GM18951 (cell line): ENCODE results near the gene KCND2.

ENCODE experiments used
- POLR2A ChIP-seq: IDR thresholded peaks from 4 replicates; pipeline ENCODE4 v1.6.1; 2011; ENCODE audit warnings: mild to moderate bottlenecking; ENCODE audit not compliant: insufficient read length, insufficient read depth; ENCODE audit errors: extremely low read depth
- in situ Hi-C: fragments of 300-500 bp; cut with MboI; formaldehyde crosslinking; loops from one replicate; pipeline ENCODE4 v1.12.0; 2022; ENCODE audit warnings: low sequenced_read_pairs, mixed read lengths, inconsistent platforms; ENCODE audit not compliant: unreplicated experiment

KCND2 gene

DNA sequence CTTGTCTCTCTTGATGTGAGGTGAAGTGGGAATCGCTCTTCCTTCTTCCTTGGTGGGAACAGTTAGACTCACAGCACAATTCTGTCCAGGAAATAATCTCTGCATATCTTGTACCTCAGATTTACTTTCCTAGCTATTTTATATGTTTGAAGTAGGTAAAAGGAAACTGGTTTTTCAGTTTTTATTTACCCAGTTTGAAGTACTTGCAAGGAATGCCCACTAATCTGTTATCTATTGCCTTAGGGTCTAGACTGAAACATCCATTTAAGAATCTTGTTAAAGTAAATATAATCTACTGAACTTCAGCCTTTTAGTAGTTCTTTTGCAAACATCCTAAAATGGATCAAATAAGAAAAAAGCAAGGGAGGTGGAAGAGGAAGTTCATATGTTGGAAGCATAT is 229.8 kb downstream of the KCND2 start:
- TF ChIP-seq POLR2A = no peak
- in situ Hi-C loops = no loop called here

GRCh38 chr7:120504386-120504785 is 231.4 kb downstream of the KCND2 start:
- no peak for TF ChIP-seq POLR2A
- in situ Hi-C loops = no loop called here

DNA sequence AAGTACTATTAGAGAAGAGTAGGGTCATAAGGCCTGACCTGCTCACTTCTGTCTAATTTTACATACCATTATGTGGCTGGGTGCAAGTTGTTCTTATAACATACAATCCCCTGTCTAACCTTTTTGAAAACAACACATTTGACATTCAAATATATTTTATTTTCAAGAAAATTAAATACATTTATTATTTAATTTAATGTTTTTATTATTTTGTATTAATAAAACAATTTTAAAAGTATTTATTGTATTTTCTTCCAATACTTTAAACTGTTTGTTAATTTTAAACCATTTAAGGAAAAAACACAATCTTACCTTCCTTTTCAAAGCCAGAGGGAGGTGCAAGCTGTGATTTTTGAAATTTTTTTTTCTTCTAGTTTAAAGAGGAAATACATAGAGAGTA is 232.8 kb downstream of the KCND2 start:
- in situ Hi-C loops = no loop called here
- no peak for TF ChIP-seq POLR2A

DNA sequence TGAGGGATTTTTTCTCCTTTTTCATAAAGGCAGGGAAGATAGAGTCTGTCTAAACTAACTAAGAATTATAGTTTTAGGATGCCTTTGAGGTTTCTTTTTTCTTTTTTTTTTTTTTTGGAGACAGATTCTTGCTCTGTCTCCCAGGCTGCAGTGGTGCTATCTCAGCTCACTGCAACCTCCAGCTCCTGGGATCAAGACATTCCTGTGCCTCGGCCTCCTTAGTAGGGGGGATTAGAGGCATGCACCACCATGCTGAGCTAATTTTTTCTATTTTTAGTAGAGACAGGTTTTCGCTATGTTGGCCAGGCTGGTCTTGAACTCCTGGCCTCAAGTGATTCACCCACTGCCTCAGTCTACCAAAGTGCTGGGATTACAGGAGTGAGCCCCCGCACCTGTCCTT is 239.7 kb downstream of the KCND2 start:
- TF ChIP-seq POLR2A = no peak

DNA sequence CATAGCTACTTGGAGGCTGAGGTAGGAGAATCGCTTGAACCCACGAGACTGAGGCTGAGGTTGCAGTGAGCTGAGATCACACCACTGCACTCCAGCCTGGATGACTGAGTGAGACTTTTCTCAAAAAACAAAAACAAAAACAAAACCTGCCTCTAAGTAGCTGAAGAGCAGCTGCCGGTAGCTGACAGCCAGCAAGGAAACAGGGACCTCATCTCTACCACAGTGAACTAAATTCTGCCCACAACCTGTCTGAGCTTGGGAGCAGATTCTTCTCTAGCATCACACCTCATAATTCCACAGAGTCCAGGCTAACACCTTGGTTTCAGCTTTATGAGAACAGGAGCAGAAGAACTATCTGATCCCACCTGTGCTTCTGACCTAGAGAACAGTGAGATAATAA is 246.2 kb downstream of the KCND2 start:
- TF ChIP-seq POLR2A = no peak
- in situ Hi-C loops = no loop called here

More for the DNA sequence above, 239.7 kb downstream of the KCND2 start:
- in situ Hi-C loops = no loop called here

DNA sequence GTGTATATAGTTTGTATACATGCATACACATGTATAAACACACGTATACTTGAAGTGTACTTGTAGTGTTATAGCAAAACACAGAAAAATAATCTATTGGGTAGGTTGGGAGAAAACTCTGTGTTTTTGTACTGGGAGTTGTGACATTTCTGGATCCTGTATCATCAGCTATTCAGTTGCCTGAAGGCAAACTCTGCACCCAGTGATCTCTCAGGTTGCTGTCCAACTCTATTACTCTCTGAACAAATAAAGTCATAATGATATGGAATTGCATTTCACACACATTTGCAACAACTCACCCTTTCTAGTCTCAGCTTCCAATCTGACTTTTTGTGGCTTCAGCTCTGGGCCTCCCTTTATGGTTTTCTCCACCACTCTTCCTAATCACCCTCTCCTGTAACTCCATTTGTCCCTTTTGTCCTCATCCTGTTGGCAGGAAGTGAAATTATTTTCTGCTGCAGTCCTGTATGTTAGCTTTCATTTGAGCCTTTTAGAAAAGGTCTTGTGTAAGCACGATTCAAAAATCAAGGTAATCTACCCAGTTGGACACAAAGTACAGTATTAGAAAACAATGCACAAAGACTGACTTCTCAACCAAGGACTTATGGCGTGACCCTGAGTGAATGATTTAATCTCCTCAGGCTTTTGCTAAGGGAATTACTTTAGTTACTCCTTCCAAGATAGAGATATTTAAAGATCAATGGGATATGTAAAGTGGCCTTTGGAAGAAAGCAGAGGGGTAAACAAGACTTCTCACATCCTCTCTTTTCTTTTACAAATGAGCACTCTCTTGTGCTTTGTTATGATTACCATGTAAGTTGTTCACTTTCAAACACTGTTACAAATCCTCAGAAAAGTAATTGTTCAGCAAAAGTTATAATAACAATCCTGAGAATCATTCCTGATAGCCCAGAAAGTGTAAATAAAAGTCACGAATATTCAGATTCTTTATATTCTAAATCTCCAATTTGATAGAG is 249.1 kb downstream of the KCND2 start:
- no peak for TF ChIP-seq POLR2A
- in situ Hi-C loops = no loop called here

- no peak for TF ChIP-seq POLR2A
- in situ Hi-C loops = no loop called here
Observed at GRCh38 chr7:120523985-120524384, 251.0 kb downstream of the KCND2 start.

DNA sequence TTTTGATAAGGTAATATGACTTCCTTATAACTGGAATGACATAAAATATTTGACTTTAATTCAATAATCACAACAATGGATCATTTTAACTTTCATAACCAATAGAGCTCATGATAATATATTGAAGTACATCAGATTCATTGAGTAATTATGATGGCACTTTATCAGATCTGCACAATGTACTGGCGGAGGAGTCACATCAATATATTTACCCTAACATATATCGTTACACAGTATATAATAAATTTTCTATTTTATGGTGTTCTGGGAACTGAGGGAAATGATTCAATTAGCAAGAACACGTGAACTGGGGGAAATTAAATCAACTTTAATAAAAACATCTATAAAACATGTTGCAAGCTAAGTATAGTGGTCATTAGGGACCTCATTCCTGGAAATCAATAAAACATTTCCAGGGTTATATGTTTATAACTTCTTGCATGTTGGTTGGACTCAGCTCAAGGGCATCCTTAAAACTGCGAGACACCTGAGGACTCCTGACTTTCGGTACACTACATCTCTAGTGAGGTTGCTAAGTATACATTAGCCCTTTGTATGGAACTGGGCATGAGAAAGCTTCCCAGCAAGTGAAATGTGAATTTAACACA is 254.0 kb downstream of the KCND2 start:
- in situ Hi-C loops = no loop called here
- TF ChIP-seq POLR2A = no peak

DNA sequence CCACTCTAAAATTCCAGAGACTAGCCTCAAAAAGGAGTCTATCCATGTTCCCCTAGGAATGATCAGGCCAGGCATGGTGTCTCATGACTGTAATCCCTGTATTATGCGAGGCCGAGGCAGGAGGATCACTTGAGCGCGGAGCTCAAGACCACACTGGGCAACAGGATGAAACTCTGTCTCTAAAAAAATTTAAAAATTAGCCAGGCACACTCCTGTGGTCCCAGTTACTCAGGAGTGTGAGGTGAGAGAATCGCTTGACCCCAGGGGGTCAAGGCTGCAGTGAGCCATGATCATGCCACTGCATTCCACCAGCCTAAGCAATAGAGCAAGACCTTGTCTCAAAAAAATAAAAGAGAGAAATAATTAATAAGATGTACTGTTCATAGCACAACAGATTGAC is 256.8 kb downstream of the KCND2 start:
- no peak for TF ChIP-seq POLR2A
- in situ Hi-C loops = no loop called here

DNA sequence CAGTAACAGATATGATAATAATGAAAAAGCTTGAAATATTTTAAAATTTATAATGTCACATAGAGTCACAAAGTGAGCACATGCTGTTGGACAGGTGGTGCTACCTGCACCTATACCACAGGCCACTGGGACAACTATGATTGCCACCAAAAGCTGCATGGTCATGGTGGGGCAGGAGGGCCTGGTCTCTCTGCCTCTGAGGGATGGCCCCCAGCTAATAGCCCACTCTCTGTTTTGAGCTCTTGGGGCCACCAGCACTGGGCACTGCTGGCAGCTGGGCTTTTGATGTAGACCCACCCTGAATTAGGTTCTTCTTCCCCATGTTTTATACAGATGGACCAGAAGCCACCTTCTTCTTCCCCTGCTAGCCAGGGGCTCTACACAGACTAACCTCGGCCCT is 265.4 kb downstream of the KCND2 start:
- in situ Hi-C loops = no loop called here
- no peak for TF ChIP-seq POLR2A

DNA sequence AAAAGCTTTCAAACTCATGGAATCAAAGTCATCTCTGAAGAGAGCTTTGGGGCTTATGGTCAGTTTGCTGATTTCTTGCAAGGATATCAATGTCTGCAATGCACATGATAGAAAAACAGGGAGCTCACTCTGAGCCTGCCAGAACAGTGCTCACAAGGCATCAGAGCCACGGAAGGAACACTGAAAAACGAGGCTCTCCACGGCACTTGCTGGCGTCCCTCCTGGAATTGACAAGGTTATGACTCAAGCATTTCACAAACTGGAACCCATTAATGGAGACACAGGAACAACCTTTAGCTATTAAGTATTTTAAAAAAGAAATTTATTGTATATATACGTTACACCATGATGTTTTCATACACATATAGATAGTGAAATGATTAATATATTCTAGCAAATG is 266.3 kb downstream of the KCND2 start:
- in situ Hi-C loops = no loop called here
- TF ChIP-seq POLR2A = no peak

GRCh38 chr7:120547605-120548004 is 274.6 kb downstream of the KCND2 start:
- in situ Hi-C loops = no loop called here
- no peak for TF ChIP-seq POLR2A

DNA sequence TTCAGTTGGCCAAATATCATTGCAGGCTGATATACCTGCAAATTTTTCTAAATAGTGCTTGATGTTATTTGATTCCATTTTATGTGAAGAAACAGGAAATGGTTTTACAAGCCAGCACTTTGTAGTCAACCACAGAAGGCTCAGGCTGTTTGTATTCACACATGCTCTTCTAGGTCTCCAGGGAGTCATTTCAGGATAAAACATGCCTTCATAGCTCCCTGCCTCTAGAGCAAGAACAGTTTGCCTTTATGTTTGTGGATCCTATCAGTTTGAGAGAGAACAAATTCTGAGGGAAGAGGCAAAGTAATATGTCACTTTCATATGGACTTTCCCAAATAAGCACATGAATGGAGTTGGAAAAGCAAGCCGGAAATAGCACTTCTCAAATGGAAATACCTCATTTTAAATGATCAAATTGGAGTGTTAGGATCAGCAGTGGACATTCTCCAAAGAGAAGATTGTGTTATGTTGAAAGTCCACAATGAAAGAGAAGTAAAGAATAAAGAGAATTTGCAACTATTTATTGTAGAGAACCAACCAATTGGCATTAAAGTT is 277.6 kb downstream of the KCND2 start:
- no peak for TF ChIP-seq POLR2A
- in situ Hi-C loops = loop anchor here (25.0 kb wide), 2 partner anchors 613 to 1288 kb away; no protein-coding TSS in a partner anchor

DNA sequence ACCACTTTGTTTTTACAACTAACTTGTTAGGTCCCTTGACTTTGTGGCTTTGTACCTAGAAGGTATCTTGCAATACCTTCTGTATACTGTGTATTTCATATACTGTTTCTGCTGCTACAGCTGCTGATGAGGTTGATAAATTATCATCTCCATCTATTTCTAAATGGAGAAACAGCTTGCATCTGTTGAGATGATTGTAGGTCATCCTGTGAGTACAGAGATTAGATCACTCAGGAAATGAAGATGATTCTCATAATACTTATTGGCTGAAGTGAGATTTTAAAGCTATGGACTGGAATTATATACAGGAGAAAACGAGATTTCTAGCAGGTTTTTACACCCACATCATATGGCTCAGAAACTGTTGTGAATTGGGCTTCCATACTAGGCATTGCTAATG is 280.5 kb downstream of the KCND2 start:
- no peak for TF ChIP-seq POLR2A
- in situ Hi-C loops = loop anchor here (25.0 kb wide), 2 partner anchors 616 to 1291 kb away; no protein-coding TSS in a partner anchor

- in situ Hi-C loops = loop anchor here (25.0 kb wide), 2 partner anchors 618 to 1293 kb away; no protein-coding TSS in a partner anchor
- TF ChIP-seq POLR2A = no peak
Observed at GRCh38 chr7:120554960-120555571, 282.1 kb downstream of the KCND2 start.
